HG03457 (cell line): ENCODE results near the gene RNU6-9.
"Not testable (repeated sequence)": the region's sequence is repeated elsewhere in the genome, so short reads cannot be mapped to it uniquely, and the experiment has no call there.

ENCODE experiments used
- ATAC-seq: cut with Tn5 transposase; IDR thresholded peaks from one replicate; pipeline ENCODE4 v1.9.1; 2021; ENCODE audit warnings: moderate number of reproducible peaks; ENCODE audit not compliant: unreplicated experiment

RNU6-9 gene

DNA sequence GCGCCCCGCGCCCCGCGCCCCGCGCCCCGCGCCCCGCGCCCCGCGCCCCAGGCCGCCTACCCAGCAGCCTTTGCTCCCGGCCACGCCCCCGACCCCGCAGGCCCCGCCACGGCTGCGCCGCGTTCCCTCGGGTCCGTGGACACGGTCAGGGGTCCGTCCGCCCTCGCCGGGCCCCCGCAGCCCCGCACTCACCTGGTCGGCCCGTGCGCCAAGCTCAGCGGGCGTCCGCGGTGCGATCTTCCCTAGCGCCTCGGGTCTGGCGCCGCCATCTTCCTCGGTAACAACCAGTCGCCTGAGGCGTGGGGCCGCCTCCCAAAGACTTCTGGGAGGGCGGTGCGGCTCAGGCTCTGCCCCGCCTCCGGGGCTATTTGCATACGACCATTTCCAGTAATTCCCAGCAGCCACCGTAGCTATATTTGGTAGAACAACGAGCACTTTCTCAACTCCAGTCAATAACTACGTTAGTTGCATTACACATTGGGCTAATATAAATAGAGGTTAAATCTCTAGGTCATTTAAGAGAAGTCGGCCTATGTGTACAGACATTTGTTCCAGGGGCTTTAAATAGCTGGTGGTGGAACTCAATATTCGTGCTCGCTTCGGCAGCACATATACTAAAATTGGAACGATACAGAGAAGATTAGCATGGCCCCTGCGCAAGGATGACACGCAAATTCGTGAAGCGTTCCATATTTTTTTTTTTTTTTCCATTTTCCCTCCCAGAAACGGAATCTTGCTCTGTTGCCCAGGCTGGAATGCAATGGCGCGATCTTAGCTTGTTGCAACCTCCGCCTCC, at the start of gene RNU6-9, which contains the start of gene MED16:
Gene RNU6-9, plus strand, starts transcription at position 591 of the 796 bp plus-strand sequence.
Gene MED16, minus strand, starts transcription at position 294 of the 796 bp plus-strand sequence. CDS start 2,056 bp downstream, outside the sequence.
- peak; percentile 46 for ATAC-seq

- no peak for ATAC-seq
Observed at GRCh38 chr19:843836-844545, 49.3 kb upstream of the RNU6-9 start.

DNA sequence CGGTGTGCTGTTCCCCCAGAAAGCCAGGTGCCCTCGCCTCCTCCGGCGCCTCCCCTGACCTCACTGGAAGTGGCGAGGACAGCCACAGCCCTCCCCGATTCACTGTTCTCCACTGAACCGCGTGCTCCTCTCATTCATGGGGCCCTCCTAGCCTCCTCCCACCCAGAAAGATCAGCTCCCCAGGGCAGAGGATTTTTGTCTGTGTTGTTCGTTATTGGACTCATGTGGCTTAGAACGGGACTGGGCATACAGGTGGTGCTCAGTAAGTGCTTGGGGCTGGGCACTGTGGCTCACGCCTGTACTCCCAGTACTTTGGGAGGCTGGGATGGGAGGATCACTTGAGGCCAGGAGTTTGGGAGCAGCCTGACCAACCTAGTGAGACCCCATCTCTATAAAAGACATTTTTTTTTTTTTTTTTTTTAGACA, 48.7 kb upstream of the RNU6-9 start:
- ATAC-seq = no peak

GRCh38 chr19:845707-846521, 47.4 kb upstream of the RNU6-9 start:
- ATAC-seq = no peak

- ATAC-seq = no peak
Observed at GRCh38 chr19:848386-848921, 44.8 kb upstream of the RNU6-9 start.

DNA sequence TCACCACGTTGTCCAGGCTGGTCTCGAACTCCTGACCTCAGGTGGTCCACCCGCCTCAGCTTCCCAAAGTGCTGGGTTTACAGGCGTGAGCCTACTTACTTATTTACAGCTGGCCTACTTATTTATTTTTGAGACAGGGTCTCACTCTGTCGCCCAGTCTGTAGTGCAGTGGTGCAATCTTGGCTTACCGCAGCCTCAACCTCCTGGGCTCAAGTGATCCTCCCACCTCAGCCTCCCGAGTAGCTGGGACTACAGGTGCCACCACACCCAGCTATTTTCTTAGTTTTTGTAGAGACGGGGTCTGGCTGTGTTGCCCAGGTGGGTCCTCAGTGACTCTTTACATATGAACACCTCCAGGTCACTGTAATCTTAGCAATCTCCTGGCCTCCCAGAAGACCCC, 44.1 kb upstream of the RNU6-9 start:
- not testable (repeated sequence) for ATAC-seq

- no peak for ATAC-seq
Observed at GRCh38 chr19:850221-850978, 42.9 kb upstream of the RNU6-9 start.

- ATAC-seq = no peak
Observed at GRCh38 chr19:850979-851335, 42.3 kb upstream of the RNU6-9 start.

GRCh38 chr19:852136-853013, 40.9 kb upstream of the RNU6-9 start, which contains the start of gene ELANE:
ELANE (plus strand) TSS chr19:852303; CDS start chr19:852329, 26 bp downstream.
- no peak for ATAC-seq

DNA sequence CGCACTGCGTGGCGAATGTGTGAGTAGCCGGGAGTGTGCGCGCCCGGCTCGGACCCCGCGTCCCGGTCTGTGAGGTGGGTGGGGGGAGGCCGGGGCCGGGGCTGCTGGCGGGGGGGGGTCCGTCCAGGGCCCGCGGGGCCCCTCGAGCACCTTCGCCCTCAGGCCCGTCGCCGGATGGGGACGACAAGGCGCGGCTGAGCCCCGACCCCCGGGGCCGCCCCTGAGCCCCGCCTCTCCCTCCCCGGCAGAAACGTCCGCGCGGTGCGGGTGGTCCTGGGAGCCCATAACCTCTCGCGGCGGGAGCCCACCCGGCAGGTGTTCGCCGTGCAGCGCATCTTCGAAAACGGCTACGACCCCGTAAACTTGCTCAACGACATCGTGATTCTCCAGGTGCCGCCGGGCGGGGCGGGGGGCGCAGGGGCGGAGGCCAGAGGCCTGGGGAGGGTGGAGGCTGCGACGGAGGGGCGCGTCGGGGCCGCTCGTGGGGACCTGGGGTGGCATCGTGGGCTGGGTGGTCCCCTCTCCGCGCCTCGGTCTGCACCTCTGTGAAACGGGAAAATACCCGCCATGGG, 40.2 kb upstream of the RNU6-9 start:
- ATAC-seq = no peak

- not testable (repeated sequence) for ATAC-seq
Observed at GRCh38 chr19:853614-854220, 39.6 kb upstream of the RNU6-9 start.

- ATAC-seq = no peak
Observed at GRCh38 chr19:854549-854948, 38.7 kb upstream of the RNU6-9 start.

DNA sequence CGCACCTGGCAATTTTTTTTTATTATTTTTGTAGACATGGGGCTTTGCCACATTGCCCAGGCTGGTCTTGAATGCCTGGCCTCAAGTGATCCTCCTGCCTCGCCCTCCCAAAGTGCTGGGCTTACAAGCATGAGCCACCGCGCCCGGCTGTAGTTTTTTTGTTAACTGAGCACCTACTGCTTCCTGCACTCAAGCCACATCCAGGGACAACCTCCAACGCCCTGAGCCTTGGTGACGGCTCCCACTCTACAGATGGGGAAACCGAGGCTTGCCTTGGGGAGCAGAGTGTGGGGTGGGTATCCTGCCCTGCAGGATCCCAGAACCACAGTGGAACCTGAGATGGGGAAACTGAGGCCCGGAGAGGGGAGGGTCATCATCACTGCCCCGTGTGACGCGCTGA, 38.1 kb upstream of the RNU6-9 start:
- no peak for ATAC-seq

DNA sequence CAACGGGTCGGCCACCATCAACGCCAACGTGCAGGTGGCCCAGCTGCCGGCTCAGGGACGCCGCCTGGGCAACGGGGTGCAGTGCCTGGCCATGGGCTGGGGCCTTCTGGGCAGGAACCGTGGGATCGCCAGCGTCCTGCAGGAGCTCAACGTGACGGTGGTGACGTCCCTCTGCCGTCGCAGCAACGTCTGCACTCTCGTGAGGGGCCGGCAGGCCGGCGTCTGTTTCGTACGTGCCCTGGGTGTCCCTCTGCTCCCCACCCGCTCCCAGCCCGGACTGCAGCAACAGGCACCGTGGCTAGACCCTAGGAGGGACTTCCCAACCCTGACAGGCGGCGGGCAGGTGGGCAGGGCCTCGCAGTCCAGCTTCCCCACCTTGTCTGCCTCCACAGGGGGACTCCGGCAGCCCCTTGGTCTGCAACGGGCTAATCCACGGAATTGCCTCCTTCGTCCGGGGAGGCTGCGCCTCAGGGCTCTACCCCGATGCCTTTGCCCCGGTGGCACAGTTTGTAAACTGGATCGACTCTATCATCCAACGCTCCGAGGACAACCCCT, 37.6 kb upstream of the RNU6-9 start:
- ATAC-seq = no peak

GRCh38 chr19:858284-858683, 35.0 kb upstream of the RNU6-9 start:
- ATAC-seq = no peak

DNA sequence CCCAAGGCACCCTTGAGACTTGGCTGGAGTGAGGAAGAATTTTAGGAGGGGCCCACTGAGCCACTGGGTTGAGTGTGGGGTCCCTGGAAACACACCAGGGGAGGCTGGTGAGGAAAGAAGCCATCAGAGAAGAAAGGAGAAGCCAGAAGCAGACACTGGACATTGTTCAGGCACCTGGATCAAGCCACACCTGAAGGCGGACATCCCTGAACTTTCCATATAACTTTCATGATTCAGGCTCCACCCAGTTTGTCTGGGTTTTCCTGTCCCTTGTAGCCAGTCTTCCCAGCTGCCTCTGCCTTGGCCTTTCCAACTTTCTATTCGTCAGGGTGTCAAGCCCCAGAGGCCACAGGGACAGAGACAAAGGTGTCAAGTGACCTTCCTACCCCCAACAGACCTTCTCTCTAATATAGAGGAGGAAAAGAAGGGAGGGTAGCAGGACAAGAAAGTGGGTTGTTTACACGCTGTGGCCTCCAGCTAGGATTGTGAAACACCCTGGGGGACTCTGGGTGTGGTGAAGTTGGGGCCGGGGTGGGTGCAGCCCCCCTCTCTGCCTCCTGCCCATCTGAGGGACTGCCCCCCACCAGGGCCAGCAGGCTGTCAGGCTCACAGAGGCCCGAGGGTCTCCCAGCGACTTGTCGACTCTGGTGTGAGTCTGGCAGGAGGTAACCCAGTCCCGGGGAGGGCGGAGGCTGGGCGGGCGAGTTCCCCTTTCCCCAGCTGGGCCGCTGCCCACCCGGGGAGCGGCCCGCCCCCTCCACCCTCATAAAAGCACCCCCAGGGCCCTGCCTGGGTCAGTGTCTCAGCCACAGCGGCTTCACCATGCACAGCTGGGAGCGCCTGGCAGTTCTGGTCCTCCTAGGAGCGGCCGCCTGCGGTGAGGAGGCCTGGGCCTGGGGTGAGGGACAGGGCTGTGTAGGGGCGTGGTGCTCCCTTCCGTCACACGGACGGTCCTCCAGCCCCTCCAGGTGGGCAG, 34.1 kb upstream of the RNU6-9 start, which contains the start of gene CFD:
Gene CFD, plus strand, starts transcription at position 797 of the 976 bp plus-strand sequence. Its CDS starts 26 bp downstream, at position 823.
- no peak for ATAC-seq
